CD4-positive, alpha-beta T cell treated with Interleukin-12 subunit alpha and Interleukin-12 subunit beta, for 1 hour (primary cell): Measurements from ENCODE around the gene OMG.
A peak's percentile ranks its signal among the peaks of the same experiment; 100 is the strongest.
"Not testable (repeated sequence)": the region's sequence is repeated elsewhere in the genome, so short reads cannot be mapped to it uniquely, and the experiment has no call there.

Experiments
- DNase-seq: peaks from one replicate; pipeline ENCODE4 v3.0.0-alpha.2; 2020

Gene OMG, protein sequence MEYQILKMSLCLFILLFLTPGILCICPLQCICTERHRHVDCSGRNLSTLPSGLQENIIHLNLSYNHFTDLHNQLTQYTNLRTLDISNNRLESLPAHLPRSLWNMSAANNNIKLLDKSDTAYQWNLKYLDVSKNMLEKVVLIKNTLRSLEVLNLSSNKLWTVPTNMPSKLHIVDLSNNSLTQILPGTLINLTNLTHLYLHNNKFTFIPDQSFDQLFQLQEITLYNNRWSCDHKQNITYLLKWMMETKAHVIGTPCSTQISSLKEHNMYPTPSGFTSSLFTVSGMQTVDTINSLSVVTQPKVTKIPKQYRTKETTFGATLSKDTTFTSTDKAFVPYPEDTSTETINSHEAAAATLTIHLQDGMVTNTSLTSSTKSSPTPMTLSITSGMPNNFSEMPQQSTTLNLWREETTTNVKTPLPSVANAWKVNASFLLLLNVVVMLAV

GRCh38 chr17:31297090-31297489 is at the start of gene OMG:
OMG (minus strand) TSS chr17:31297239; CDS start chr17:31296331, 908 bp downstream.
- DNase-seq = no peak

DNA sequence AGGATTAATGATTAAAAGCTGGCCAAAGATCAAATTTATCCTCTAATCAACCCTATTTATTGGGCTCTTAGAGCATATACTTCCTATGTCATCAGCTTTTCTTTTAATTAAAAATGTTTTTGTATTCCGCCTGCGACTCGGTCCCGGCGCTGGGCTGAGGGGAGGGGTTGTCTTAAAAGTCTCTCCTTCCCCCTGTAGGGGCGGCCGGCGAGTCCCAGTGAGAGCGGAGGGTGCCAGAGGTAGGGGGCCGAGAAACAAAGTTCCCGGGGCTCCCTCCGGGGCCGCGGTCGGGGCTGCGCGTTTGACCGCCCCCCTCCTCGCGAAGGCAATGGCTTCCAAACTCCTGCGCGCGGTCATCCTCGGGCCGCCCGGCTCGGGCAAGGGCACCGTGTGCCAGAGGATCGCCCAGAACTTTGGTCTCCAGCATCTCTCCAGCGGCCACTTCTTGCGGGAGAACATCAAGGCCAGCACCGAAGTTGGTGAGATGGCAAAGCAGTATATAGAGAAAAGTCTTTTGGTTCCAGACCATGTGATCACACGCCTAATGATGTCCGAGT is 48.2 kb upstream of the OMG start:
- DNase-seq = not testable (repeated sequence)

DNA sequence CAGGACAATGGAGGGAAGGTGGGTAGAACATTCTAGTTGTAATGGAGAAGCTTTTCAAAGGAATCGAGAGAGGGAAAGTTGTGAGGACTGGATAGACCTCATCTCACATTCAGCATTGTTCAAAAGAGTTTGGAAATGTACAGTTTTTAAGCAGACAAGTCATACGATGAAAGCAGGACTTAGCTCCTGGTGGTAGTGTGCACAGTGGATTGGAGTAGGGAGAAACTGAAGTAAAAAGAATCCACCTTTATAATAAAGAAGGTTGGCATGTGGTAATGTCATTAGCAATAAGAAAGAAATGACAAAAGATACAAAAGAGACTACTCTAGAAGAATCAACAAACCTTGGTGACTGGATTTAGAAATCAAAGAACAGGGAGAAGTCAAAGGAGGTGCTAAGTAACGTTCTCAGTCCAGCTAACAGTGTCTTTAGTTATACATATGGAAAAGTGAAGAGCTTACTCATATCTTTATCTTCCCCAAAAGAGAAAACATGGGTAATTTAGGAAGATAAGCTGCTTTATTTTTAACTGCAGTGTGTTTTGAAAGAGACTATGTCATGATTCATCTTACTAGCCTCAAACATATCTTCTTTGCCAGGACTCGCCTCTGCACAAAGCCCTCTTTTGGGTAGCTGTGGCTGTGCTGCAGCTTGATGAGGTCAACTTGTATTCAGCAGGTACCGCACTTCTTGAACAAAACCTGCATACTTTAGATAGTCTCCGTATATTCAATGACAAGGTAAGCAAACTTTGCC is 43.0 kb upstream of the OMG start:
- DNase-seq = no peak

- DNase-seq = no peak
These were observed 32.2 kb upstream of the OMG start for GRCh38 chr17:31329221-31329620.

DNA sequence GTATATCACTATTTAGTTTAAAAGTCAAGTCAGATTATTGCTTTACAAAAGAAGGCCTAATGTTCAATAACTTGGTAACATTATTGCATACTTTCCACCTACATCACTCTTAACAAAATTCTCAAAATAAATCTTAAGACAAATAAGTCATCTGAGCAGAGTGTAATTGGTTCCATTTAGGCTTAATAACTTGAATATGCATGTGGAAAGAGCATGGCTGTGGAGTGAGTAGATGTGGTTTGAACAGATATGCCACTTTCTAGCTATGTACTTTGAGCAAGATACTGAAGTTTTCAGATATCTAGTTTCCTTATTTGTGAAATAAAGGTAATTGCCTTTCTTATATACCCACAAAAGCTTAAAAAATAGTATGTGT is 31.1 kb upstream of the OMG start:
- no peak for DNase-seq

DNA sequence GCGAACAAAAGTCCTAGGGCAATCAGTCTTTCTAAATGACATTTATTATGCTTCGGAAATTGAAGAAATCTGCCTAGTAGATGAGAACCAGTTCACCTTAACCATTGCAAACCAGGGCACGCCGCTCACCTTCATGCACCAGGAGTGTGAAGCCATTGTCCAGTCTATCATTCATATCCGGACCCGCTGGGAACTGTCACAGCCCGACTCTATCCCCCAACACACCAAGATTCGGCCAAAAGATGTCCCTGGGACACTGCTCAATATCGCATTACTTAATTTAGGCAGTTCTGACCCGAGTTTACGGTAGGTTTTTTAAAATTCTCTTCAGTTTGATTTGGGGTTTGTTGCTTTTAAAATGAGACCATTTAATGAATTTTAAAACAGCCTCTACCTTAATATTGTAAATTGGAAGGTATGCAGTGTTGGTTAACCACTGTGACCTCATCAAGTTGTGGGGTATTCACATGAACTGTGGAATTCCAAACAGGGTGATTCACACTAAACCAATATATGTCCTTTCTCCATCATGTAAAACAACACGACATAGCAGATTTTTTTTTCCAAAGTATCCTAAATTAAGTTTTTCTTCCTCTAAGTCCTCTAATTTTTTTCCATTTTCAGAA is 30.6 kb upstream of the OMG start:
- no peak for DNase-seq

- no peak for DNase-seq
These were observed 26.5 kb upstream of the OMG start for GRCh38 chr17:31323551-31323950.

GRCh38 chr17:31321966-31322365 is 24.9 kb upstream of the OMG start:
- peak; percentile 60 for DNase-seq

DNA sequence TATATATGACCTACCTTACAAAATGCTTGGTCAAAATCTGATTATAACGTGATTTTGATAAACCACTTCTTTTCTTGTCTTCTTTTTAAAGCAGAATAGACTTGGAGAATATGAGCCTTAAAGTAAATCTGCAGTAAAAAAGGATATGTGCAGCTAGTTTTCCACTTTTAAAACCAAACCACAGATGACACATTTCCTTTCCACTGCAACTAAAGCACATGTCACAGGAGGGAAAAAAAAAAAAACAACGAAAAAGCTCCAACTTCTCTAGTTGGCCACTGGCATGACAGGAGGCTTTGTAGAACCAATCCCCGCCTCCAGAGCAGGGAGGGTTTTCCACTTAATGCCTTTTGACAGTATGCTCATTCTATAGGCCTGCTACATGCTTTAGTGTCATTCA is 24.4 kb upstream of the OMG start, which contains the start of gene EVI2A:
TSS of gene EVI2A (minus strand) at position 142 of the 400 bp plus-strand sequence. CDS start 2,609 bp downstream, outside the sequence.
- peak; percentile 88 for DNase-seq

DNA sequence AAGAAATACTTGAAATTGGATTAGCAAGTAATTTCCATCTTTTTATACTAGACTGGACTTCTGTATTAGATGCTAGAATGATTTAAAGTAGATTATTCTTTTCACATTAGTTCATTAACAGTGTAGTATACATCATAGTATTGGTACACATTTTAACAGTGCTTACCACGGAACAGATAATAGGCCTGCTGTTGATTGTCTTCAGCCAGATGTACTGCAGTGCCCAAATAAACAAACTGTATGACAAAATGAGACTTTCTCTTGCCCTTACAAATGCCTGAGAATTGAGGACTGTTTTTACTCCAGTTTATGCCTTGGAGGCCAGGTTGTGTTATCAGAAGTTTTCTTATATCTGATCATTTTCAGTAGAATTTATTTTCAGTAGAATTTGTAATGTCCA is 23.8 kb upstream of the OMG start:
- peak; percentile 40 for DNase-seq

DNA sequence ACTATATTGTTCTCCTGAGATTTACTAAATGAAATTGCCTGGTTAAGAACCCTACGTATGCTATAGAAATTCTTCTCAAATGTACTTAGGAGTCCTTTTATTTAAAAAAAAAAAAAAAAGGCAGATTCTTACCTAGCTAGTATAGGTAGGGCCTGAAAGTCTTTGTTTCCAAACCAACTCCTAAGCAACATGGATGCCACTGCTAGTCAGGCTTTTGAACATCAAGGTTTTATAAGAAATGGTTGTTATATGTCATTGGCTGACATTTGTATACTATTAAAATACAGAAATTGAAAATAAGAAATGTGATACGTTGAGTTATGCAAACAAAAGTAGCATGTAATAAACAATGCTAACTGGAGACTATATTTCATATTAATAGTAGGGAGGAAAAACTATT is 23.2 kb upstream of the OMG start:
- DNase-seq = peak; percentile 48

GRCh38 chr17:31318851-31319661 is 22.0 kb upstream of the OMG start:
- peak; percentile 62 for DNase-seq

DNA sequence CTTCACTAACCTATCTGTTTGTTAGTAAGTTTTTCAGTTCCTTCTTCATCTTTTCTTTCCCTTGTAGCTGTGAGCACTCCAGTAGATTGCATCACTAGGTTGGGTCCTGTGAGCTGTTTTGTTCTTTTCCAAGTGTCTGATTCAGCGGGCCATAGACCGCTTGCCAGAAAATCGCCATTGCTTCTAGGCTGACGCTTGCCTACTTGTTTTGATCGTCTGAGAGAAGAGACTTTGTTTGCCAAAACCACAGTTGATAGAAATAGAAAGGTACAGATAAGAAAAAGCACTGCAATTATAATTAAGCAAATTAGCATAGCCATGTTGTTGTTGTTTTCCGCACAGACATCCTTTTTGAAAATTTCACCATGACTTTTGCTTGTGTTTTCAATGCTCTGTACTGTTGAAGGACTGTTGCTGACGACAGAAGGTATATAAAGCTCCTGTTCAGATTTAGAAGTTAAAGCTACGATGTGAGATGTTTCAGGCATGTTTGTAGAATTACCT is 21.3 kb upstream of the OMG start:
- peak; percentile 77 for DNase-seq

GRCh38 chr17:31314782-31315100 is 17.7 kb upstream of the OMG start:
- no peak for DNase-seq

DNA sequence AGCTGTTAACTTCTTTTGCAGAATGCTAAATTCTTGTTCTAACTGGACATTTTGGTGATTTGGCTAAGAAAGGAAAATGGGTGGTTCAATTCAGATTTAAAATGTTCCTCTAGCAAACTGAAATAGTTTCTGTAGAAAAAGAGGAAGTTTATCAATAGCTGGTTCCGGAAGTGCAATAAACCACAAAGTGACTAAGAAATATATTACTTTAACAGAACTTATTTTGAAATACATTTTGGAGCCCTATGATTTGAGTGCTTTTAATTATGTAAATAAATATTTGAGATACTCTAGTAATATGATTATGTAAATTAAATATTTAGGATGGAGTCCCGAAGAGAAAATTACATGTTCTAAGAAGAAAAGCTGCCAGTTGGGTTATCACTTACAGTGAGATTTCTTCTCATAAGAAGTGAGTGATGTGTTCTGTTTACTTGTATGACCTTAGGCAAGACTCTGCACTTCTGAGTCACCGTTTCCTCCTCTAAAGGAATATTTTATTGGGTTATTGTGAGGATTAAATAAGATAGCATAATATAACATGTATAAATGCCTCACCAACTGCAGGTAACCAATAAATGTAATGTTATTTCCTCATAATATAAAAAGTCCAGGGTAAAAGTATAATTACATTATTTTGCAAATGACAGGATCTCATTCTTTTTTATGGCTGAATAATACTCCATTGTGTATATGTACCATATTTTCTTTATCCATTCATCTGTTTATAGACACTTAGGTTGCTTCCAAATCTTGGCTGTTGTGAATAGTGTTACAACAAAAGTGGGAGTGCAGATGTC is 17.1 kb upstream of the OMG start, which contains the start of gene EVI2B:
TSS of gene EVI2B (minus strand) at position 73 of the 800 bp plus-strand sequence. CDS start 8,445 bp downstream, outside the sequence.
- peak; percentile 64 for DNase-seq

DNA sequence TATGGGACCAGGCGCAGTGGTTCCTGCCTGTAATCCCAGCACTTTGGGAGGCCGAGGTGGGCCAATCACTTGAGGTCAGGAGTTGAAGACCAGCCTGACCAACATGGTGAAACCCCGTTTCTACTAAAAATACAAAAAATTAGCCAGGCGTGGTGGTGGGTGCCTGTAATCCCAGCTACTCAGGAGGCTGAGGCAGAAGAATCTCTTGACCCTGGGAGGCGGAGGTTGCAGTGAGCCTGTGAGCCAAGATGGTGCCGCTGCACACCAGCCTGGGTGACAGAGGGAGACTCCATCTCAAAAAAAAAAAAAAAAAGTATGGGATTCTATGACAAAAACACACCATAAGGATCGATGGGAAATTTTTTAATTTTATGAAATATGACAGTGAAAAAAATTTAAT is 15.2 kb upstream of the OMG start:
- peak; percentile 62 for DNase-seq

DNA sequence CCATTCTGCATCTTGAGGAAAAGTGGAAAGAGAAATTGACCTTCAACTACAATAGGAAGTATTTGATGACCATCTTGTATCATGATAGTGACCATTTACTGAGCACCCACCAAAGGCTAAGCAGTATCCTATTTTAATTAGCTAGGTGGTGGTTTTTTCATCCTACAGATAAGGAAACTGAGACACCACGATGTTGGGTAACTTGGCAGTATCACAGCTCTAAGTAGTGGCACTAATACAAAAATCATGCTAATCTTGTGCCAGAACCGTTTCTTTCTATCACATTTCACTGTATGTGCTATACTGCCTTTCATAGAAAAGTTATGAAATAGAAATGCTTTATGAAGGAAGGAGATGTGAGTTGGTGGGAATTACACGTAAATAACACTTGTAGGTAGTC is 14.5 kb upstream of the OMG start:
- DNase-seq = no peak

GRCh38 chr17:31310886-31311285 is 13.8 kb upstream of the OMG start:
- DNase-seq = peak; percentile 40

- peak; percentile 83 for DNase-seq
These were observed 13.2 kb upstream of the OMG start for GRCh38 chr17:31310260-31310659.

DNA sequence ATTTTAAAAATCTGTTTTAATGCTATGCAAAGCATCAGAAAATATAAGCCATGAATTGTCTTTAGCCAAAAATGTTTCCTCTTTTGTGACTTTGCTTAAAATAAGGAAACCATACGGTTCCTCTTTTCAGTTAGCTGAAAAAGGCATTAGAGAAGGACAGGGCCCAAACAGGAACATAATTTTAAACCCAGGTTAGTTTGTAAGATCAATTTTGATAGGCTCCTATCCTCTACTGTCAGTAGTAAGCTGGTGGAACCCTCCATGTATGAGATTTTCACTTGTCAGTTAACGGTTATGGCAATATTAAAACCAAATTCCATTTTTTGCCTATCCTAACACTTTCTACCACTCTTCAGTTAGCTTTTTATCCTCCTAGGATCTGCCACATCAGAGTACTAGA is 12.5 kb upstream of the OMG start:
- peak; percentile 60 for DNase-seq
